ENCODE measurements around the gene LRP1B.

The LRP1B gene

DNA sequence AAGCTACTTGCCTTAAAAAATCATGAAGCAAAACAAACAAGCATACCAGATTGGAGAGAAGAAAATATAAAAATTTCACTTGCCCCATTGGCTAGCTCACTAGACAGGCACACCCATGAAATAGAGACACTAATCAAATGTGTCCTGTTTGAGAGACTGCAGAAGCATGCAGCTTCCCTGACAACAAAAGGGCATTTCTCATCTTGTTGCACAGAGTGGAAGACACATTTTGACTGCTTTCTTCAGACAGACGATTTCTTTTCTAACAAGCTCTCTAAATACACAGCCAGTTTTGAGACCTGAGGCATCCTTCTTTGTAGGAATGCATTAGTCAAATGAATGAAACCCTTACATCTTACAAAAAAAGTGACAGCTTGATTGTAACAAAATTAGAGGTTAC is 1792.0 kb downstream of the LRP1B start:
- TF ChIP-seq, protein P1, sequence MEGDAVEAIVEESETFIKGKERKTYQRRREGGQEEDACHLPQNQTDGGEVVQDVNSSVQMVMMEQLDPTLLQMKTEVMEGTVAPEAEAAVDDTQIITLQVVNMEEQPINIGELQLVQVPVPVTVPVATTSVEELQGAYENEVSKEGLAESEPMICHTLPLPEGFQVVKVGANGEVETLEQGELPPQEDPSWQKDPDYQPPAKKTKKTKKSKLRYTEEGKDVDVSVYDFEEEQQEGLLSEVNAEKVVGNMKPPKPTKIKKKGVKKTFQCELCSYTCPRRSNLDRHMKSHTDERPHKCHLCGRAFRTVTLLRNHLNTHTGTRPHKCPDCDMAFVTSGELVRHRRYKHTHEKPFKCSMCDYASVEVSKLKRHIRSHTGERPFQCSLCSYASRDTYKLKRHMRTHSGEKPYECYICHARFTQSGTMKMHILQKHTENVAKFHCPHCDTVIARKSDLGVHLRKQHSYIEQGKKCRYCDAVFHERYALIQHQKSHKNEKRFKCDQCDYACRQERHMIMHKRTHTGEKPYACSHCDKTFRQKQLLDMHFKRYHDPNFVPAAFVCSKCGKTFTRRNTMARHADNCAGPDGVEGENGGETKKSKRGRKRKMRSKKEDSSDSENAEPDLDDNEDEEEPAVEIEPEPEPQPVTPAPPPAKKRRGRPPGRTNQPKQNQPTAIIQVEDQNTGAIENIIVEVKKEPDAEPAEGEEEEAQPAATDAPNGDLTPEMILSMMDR (IDR thresholded peaks at IDR 0.05; ENCODE audit: low read depth, low read length): no peak

DNA sequence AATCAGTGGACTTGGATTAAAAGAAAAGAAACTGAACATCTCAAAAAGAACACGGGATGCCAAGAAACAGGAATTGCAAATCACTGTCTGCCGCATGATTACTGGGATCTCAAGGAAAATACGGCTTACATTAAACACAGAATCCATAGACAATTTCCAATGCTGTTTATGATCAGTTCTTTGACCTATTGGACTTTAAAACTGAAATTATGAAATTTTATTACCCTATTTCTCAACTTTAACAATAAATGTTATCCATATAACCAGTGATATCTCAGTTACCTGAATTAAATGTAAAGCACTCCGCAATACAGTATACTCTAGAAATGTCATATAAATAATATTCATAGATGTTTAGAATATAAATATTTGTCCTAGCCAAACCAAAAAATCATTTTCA is 1793.8 kb downstream of the LRP1B start:
- DNase-seq (ENCODE audit: extremely low read depth, low read depth): no peak
- TF ChIP-seq, protein P1 (IDR thresholded peaks at IDR 0.05; ENCODE audit: low read depth, low read length): no peak

More for the DNA sequence above, 1792.0 kb downstream of the LRP1B start:
- no peak for DNase-seq (ENCODE audit: extremely low read depth, low read depth)

DNA sequence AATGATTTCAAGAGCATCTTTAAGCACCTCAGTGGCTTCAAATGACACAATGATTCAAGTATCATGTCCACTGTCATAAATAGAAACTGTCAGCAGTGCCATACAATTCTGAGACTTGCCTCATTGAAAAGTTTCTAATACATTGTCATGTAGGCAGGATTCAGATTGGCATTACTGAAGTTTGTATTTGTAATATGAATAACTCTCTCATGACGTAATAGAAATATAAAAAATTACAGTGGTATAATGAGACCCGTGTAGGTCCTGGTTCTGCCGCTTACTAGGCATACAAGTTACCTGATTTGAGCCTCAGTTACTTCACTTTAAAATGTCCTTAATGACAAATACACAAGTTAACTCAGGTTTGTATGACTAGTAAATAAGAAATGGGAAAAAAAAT is 1814.5 kb downstream of the LRP1B start:
- TF ChIP-seq, protein P1 (IDR thresholded peaks at IDR 0.05; ENCODE audit: low read depth, low read length): no peak
- DNase-seq (ENCODE audit: extremely low read depth, low read depth): no peak

DNA sequence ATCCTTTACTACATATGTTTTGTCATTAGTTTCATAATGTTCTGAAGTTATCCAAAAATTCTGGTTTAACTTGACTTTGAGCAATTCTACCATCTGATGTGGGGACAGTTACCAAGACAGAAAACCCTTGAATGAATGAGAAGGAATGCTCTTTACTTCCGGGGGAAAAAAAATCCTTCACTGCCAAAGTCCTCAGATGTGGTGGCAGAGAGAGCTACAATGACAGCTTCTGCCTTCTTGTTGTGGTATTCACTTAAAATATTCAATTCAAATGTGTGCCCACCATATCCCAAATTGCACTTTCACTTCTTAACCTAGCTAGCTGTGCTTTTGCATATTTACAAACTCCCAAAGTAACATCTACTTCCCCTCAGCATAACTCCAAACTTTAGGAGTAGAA is 1818.9 kb downstream of the LRP1B start:
- TF ChIP-seq, protein P1 (IDR thresholded peaks at IDR 0.05; ENCODE audit: low read depth, low read length): no peak

DNA sequence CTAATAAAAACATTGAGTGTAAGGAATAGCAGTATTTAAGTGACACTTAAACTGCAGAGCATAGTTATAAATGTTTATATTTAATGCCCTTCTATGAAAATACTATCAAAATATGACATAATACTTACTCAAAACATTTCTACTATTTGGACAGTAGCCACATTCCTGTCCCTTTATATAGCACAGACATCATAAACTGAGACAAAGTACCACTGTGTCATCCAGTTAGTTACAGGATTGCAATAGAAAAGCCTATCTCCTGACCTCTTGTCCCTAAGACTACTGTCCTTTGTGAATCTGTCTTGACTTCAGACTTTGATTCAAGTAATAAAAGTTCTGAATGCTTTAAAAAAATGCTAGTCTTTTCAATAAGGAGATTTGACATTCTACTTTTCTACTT is 1822.1 kb downstream of the LRP1B start:
- no peak for DNase-seq (ENCODE audit: extremely low read depth, low read depth)
- TF ChIP-seq, protein P1 (IDR thresholded peaks at IDR 0.05; ENCODE audit: low read depth, low read length): no peak

More for the DNA sequence above, 1818.9 kb downstream of the LRP1B start:
- DNase-seq (ENCODE audit: extremely low read depth, low read depth): no peak

DNA sequence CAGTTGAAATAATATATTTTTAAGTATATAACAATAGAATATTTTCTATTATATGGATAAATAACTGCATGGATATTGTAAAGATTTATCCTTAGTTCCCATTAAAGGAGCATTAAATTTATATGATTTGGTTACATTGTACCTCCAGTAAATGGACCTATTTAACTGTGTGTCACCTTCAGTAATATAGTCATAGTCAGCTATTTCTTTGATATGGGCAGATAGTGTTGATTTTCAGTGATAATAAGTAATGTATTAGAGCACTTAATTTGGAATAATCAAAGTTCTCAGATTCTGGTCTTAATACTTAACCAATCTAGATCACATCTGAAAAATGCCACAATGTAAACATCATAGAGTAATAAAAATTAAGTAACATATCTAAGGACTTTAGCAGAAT is 1823.3 kb downstream of the LRP1B start:
- no peak for DNase-seq (ENCODE audit: extremely low read depth, low read depth)
- TF ChIP-seq, protein P1 (IDR thresholded peaks at IDR 0.05; ENCODE audit: low read depth, low read length): no peak

DNA sequence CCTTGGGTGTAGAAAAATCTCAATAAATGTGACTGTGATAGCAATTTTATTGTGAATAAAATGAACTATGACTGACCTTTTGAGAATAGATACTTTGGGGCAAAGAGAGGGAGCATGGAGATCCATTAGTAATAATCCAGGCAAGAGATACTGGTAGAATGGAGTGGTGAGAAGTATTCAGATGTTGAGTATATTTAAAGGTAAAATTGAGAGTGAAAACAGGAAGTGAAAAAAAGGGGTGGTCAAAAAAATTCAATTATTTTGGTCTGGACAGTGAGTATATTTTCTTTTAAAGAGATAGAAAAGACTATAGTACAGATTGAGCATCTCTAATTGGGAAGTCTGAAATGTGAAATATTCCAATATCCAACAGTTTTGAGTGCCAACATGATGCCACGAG is 1835.0 kb downstream of the LRP1B start:
- DNase-seq (ENCODE audit: extremely low read depth, low read depth): no peak
- TF ChIP-seq, protein P1 (IDR thresholded peaks at IDR 0.05; ENCODE audit: low read depth, low read length): no peak

Data from AG09319 (cell line).